ENCODE results near the gene SYT13.

SYT13 gene

DNA sequence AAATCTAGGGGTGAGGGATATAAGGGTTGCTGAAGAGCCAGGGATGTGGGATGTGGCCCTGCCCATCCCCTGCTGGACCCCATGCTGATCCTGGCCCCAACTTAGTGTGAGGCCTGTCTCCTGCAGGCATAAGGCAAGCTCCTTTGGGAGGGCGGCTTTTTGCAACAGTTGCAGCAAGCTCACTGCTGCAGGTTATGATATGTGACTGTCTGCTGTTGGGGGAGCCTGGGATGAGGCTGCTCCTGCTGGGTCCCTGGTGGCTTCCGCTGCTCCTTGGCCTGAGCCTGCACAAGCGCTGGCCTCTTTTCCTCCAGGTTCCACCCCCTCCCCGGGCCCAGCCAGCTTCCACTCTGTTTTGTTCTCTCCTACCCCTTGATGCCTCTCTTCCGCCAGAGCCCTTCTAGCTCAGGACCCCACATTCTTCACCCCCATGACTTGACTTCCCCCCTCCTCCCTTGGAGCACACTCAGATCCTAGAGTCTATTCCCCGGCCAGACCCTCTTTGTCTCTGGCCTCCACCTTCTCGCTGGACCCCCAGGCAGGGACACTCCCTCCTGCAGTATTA, 35.0 kb upstream of the SYT13 start:
- H3K9me3 Mint-ChIP-seq, result peaks cover 2% of the 10 kb centered on the region
- H3K4me1 Mint-ChIP-seq, result no peaks in the 10 kb centered on the region
- no peaks in the 10 kb centered on the region for H3K36me3 Mint-ChIP-seq
- no peak for ATAC-seq (ENCODE audit: low read depth)
- H3K27me3 Mint-ChIP-seq, result peaks cover 18% of the 10 kb centered on the region
- no peak overlapping the region for H3K4me3 Mint-ChIP-seq
- no peak for DNase-seq (ENCODE audit: low spot score in 2 of 2)
- no peak overlapping the region for H3K27ac Mint-ChIP-seq

DNA sequence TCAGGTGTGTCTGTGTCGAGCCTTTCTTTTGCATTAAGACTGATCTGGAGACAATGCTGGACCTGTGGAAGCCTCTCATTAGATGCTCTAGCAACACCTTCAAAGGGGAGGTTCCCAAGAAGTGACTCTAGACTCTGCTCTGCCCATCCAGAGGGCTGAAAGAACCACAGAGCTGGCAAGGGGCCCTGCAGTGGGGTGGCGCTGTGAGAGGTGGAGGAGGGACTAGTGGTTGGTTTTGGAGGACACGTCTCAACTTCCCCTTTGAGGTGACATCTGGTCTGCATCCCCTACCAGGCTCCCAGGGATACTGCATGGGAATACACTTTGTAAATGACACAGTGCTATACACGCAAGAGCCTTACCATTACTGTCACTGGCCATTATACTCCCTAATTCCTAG, 34.2 kb upstream of the SYT13 start:
- H3K4me3 Mint-ChIP-seq, result no peak overlapping the region
- ATAC-seq (ENCODE audit: low read depth) (no peak), DNase-seq (ENCODE audit: low spot score in 2 of 2) (no peak)
- H3K27ac Mint-ChIP-seq, result no peak overlapping the region
- H3K4me1 Mint-ChIP-seq, result no peaks in the 10 kb centered on the region
- peaks cover 13% of the 10 kb centered on the region for H3K27me3 Mint-ChIP-seq
- H3K9me3 Mint-ChIP-seq, result no peaks in the 10 kb centered on the region
- no peaks in the 10 kb centered on the region for H3K36me3 Mint-ChIP-seq

DNA sequence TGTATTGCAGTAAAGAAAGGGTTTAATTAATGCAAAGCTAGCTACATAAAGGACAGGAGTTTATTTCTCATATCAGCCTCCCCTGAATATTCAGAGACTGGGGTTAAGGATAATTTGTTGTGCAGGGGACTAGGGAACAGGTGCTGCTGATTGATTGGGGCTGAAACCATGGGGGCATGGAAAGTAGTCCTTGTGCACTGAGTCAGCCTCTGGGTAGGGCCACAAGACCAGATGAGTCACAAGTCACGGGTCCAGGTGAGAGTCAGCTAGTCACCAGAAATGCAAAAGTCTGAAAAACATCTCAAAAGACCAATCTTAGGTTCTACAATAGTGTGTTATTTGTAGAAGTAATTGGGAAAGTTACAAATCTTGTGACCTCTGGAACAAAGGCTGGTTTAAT, 32.9 kb upstream of the SYT13 start:
- H3K36me3 Mint-ChIP-seq, result no peaks in the 10 kb centered on the region
- H3K27me3 Mint-ChIP-seq, result peaks cover 14% of the 10 kb centered on the region
- no peak overlapping the region for H3K27ac Mint-ChIP-seq
- ATAC-seq (ENCODE audit: low read depth) (no peak), DNase-seq (ENCODE audit: low spot score in 2 of 2) (no peak)
- H3K4me3 Mint-ChIP-seq, result no peak overlapping the region
- H3K9me3 Mint-ChIP-seq, result no peaks in the 10 kb centered on the region
- no peaks in the 10 kb centered on the region for H3K4me1 Mint-ChIP-seq

DNA sequence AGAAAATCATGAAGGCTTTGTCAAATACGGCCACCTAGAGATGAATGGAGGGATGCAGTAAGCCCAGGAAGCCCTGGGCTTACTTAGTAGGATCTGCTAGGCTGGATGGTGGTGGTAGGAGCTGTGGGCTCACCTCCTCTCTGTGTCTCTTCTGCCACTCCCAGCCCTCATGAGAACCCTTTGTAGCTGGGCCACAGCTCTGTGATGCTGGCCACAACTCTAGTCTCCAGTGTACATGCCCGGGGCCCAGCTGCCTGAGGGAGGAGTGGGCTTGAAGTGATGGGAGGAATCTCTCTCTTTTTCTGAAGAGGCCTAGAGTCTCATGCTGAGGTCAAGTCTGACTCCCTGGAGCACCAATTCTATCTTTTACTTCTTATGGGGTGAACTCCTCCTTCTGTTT, 32.4 kb upstream of the SYT13 start:
- peaks cover 14% of the 10 kb centered on the region for H3K27me3 Mint-ChIP-seq

DNA sequence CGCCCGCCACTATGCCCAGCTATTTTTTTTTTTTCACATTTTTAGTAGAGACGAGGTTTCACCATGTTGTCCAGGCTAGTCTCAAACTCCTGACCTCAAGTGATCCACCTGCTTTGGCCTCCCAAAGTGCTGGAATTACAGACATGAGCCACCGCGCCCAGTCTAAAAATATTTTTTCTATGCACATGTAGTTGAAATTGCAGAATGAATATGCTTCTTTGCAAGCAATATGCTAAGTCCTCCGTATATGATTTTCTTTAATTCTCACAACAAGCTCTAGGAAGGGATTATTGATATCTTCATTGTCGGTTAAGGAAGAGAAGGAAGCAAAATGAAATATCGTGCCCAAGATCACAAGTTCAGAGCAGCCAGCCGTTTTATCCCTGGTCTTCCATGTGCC, 30.1 kb upstream of the SYT13 start:
- DNase-seq (ENCODE audit: low spot score in 2 of 2), result no peak
- no peak overlapping the region for H3K27ac Mint-ChIP-seq
- no peaks in the 10 kb centered on the region for H3K36me3 Mint-ChIP-seq
- no peak for ATAC-seq (ENCODE audit: low read depth)
- H3K4me3 Mint-ChIP-seq, result no peak overlapping the region
- peaks cover 4% of the 10 kb centered on the region for H3K27me3 Mint-ChIP-seq
- no peaks in the 10 kb centered on the region for H3K9me3 Mint-ChIP-seq
- no peaks in the 10 kb centered on the region for H3K4me1 Mint-ChIP-seq

More for the DNA sequence above, 32.4 kb upstream of the SYT13 start:
- no peaks in the 10 kb centered on the region for H3K36me3 Mint-ChIP-seq
- no peak overlapping the region for H3K27ac Mint-ChIP-seq
- H3K9me3 Mint-ChIP-seq, result no peaks in the 10 kb centered on the region
- H3K4me1 Mint-ChIP-seq, result no peaks in the 10 kb centered on the region
- H3K4me3 Mint-ChIP-seq, result no peak overlapping the region
- no peak for ATAC-seq (ENCODE audit: low read depth)
- DNase-seq (ENCODE audit: low spot score in 2 of 2), result no peak

DNA sequence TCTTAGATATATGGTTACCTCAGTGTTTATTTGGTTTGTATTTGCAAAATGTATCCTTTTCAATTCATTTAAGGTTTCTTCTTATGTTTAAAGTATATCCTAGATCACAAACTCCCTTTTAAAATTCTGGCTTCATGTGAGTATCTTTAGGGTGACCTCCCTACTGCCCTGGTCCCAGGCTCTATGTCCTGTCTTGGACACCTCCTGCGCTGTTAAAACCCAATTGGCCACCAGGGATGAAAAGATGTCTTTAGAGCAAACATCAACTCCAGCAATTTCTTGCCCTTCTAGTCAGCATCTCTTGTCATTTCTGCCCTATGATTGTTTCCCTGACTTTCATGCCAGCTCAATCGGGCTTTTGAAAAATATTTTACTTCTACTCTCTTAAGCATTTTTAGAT, 28.8 kb upstream of the SYT13 start:
- no peak for ATAC-seq (ENCODE audit: low read depth)

DNA sequence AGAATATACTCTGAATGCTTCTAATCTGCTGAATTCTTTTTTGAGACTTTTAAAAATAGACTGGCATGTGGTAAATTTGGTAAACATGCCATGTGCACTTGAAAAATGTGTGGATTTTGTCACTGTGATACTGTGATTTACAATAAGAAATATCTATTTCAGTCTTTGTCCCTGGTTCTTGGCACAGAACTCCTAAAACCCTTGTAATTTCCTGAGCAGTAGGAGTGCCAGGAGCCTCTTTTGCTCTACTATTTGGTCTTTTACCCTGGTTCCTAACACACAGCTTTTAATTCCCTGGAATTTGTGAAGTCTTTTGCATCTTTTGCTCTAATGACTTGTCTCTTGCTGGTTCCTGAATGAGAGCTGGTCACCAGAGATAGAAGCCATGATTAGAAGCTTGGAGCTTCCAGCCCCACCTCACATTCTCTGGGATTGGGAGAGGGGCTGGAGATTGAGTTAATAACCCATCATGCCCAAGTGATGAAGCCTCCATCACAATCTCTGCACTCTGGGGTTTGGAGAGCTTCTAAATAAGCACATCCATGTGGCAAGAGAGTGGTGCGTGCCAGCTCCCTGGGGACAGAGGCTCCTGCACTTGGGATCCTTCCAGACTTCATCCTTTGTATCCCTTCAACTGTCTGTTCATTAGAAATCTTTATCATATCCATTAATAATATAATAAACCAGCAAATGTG, 27.2 kb upstream of the SYT13 start:
- no peak overlapping the region for H3K27ac Mint-ChIP-seq
- ATAC-seq (ENCODE audit: low read depth) (no peak), DNase-seq (ENCODE audit: low spot score in 2 of 2) (no peak)
- H3K4me3 Mint-ChIP-seq, result no peak overlapping the region
- H3K9me3 Mint-ChIP-seq, result peaks cover 2% of the 10 kb centered on the region
- no peaks in the 10 kb centered on the region for H3K4me1 Mint-ChIP-seq
- H3K27me3 Mint-ChIP-seq, result peaks cover 5% of the 10 kb centered on the region
- H3K36me3 Mint-ChIP-seq, result no peaks in the 10 kb centered on the region

More for the DNA sequence above, 28.8 kb upstream of the SYT13 start:
- Mint-ChIP-seq H3K27me3 (peaks cover 5% of the 10 kb centered on the region), H3K27ac (no peak overlapping the region), H3K36me3 (no peaks in the 10 kb centered on the region), H3K4me3 (no peak overlapping the region), H3K4me1 (no peaks in the 10 kb centered on the region), H3K9me3 (peaks cover 2% of the 10 kb centered on the region)
- DNase-seq (ENCODE audit: low spot score in 2 of 2), result no peak

DNA sequence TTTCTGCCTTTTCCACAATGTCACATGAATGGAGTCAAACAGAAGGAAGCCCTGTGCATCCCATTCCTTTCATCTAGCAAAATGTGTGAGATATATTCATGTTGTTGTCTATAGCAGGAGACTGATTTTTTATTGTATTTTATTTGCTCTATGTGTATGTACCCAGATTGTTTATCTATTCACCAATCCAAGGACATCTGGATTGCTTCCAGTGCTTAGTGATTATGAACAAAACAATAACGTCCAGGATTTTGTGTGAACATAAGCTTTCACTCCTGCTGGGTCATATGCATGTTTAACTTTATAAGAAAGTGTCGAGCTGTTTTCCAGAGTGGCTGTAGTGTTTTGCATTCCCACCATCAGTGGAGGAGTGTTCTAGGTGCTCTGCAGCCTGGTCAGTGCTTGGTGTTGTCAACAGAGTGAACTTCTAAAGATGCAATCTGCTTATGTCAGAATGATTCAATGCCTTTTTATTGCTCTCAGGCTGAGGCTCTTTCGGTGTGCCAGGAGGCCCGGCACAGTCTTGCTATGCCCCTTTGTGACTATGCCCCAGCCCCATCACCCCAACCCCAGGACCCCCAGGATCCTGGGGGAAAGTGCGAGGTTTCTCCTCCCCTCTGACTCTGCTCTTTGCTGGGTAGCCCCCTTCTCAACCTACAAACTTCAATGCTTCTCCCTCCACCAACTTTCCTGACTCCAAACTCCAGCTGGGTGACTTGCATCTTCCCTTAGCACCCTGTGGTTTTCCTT, 19.9 kb upstream of the SYT13 start:
- Mint-ChIP-seq H3K27ac (no peak overlapping the region), H3K9me3 (peaks cover 2% of the 10 kb centered on the region), H3K4me1 (peaks cover 10% of the 10 kb centered on the region), H3K36me3 (no peaks in the 10 kb centered on the region), H3K4me3 (no peak overlapping the region), H3K27me3 (peaks cover 5% of the 10 kb centered on the region)
- ATAC-seq (ENCODE audit: low read depth), result no peak
- no peak for DNase-seq (ENCODE audit: low spot score in 2 of 2)

DNA sequence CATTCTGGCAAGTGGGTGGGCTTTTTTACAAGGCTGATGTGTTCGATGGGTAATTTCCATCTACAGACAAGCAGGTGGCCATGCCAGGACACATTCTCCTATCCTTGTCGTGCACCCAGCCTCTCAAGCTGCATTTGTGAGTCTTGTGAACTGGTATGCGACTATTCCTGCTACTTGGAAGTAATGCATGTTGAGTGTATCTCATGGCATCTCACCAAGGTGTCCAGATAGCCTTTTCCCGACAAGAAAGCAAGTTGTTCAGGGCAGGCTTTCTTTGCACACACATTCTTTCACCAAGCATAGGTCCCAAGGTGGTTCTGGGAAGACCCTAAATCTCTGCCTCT, 18.8 kb upstream of the SYT13 start:
- no peak for ATAC-seq (ENCODE audit: low read depth)
- H3K27ac Mint-ChIP-seq, result no peak overlapping the region
- H3K27me3 Mint-ChIP-seq, result peaks cover 3% of the 10 kb centered on the region
- H3K4me3 Mint-ChIP-seq, result no peak overlapping the region
- peaks cover 10% of the 10 kb centered on the region for H3K4me1 Mint-ChIP-seq
- H3K36me3 Mint-ChIP-seq, result no peaks in the 10 kb centered on the region
- DNase-seq (ENCODE audit: low spot score in 2 of 2), result no peak
- no peaks in the 10 kb centered on the region for H3K9me3 Mint-ChIP-seq

DNA sequence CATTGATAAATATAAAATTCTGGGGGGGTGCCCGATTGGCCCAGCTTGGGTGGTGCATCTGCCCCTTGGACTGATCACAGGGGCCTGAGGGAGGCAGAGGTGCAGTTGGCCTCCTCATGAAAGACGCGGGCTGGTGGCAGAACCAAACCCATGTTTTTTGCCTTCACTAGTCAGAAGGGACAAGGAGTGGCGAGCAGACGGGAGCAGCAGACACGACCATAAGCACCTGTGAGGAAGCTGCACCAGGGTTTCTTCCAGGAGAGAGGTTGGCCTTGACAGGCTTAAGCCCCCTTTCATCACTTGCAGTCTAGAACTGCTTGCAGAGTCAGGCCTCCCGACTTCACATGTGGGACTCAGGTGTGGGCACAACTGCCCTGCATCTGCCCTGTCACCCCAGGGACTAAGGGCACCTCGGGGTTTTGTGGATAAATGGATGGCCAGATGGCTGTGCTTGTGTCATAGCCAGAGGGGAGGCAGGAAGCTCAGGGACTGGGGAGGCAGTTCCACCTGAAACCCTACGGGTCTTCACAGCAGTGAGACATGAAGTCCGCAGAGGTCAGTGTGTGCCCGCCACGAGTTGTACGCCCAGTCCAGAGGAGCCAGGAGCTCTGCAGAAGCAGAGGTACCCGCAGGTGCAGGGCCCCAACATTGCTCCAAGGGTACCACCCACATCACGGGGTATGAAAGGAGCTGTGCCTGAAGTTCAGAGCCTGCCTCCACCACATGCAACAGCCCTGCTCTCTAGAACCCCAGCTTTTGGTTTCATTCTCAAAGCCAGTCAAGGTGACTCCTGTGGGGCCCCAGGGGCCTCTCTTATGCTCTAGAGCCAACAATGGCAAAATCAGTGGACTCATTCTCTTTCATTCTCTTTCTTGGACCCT, 18.2 kb upstream of the SYT13 start:
- H3K4me1 Mint-ChIP-seq, result peaks cover 11% of the 10 kb centered on the region
- no peaks in the 10 kb centered on the region for H3K9me3 Mint-ChIP-seq
- DNase-seq (ENCODE audit: low spot score in 2 of 2), result no peak
- H3K4me3 Mint-ChIP-seq, result no peak overlapping the region
- H3K27me3 Mint-ChIP-seq, result peaks cover 3% of the 10 kb centered on the region
- H3K27ac Mint-ChIP-seq, result no peak overlapping the region
- ATAC-seq (ENCODE audit: low read depth), result peak; percentile 29
- no peaks in the 10 kb centered on the region for H3K36me3 Mint-ChIP-seq

DNA sequence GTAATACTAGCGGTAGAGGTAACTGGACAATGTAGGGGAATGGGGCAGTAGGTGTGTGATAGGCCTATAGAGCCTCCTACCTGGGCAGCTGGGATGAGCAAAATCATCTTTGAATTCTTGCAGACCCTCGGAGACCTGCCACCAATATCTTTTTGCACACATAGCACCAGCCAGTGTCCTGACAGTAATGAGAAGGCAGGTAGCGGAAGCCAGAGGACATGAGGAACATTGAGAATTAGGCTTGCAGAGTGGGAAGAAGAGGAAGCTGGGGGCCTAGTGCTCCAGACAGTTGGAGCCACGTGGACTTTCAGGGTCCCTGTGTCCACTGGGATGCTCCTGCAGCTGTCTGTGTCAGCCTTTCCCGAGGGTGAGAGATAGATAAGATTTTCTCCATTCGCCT, 17.2 kb upstream of the SYT13 start:
- Mint-ChIP-seq H3K9me3 (no peaks in the 10 kb centered on the region), H3K4me3 (no peak overlapping the region), H3K27ac (no peak overlapping the region), H3K36me3 (no peaks in the 10 kb centered on the region), H3K27me3 (peaks cover 3% of the 10 kb centered on the region), H3K4me1 (peaks cover 16% of the 10 kb centered on the region)
- DNase-seq (ENCODE audit: low spot score in 2 of 2) (no peak), ATAC-seq (ENCODE audit: low read depth) (no peak)

DNA sequence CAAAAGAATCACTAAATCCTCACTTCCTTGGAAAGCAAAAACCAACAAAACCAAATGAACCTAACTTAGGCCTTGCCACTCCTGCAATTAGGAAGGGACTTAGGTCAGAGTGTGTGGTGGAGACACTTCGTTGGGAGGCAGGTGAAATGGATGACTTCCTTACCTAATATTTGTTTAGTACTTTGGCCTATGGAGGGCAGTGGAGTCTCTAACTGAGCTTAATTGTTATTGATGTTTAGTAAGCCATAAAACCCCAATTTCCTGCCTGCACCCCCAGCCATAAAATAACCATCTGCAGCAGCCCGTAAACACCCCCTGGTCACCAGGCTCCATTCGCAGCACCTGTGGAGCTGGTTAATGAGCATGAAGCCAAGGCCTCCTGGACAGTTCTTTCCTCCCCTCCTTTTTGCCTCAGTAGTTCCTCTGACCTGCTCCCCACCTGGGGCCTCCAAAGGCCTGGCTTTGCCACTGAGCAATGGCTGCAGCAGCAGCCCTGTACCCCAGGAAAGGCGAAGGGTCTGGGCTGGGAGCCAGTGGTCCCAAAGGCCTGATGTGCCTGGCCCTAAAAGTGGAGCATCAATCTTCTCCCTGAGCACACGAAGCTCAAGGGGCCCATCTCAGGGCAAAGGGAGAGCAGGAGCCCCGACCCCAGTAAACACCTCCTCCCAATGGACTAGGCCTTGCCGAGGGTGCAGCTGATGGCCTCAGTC, 15.6 kb upstream of the SYT13 start:
- no peak overlapping the region for H3K4me3 Mint-ChIP-seq
- ATAC-seq (ENCODE audit: low read depth), result peak; percentile 65
- no peaks in the 10 kb centered on the region for H3K9me3 Mint-ChIP-seq
- H3K27me3 Mint-ChIP-seq, result peaks cover 5% of the 10 kb centered on the region
- peaks cover 16% of the 10 kb centered on the region for H3K4me1 Mint-ChIP-seq
- no peaks in the 10 kb centered on the region for H3K36me3 Mint-ChIP-seq
- no peak for DNase-seq (ENCODE audit: low spot score in 2 of 2)
- no peak overlapping the region for H3K27ac Mint-ChIP-seq

DNA sequence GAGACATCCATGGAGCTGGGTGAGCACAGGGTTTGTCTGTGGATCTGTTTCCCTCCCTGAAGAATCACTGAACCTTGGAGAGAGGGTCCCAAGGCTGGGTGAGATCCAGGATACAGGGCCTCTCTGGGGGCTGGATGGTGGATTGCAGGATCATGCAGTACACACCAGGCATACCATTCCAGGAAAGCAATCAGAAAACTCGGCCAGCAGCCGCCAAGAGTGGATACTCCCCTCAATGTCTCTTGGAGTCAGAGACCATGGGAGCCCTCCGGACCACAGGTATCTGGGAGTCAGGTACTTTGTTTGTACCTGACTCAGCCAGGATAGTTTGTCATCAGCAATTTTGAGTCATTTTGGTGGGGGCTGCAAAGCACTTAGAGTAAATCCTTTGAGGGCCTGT, 14.6 kb upstream of the SYT13 start:
- no peaks in the 10 kb centered on the region for H3K36me3 Mint-ChIP-seq
- H3K27me3 Mint-ChIP-seq, result peaks cover 5% of the 10 kb centered on the region
- no peak overlapping the region for H3K27ac Mint-ChIP-seq
- no peaks in the 10 kb centered on the region for H3K9me3 Mint-ChIP-seq
- ATAC-seq (ENCODE audit: low read depth) (no peak), DNase-seq (ENCODE audit: low spot score in 2 of 2) (no peak)
- no peak overlapping the region for H3K4me3 Mint-ChIP-seq
- peaks cover 16% of the 10 kb centered on the region for H3K4me1 Mint-ChIP-seq
